Left lung (tissue), 10 donors: ENCODE measurements around the gene ANKS6. TPM values are rescaled to one million over a fixed set of nuclear protein-coding genes. Genes with fewer than 3 reads are reported as not detected.

ENCODE experiments used
- ATAC-seq: fragments of 200-7000 bp; cut with Tn5 transposase; one replicate; pipeline ENCODE4 v1.9.1; 2020; ENCODE audit warnings: moderate library complexity
- DNase-seq, 4 donors: peaks; one replicate each; pipeline ENCODE4 v3.0.0-alpha.2; 2013 to 2020
- H3K27ac ChIP-seq, 2 donors: fragments of 200-600 bp; sonication (generic) in 1 of 2; one replicate each; pipeline versions ENCODE4 v1.5.0 to v1.8.0; 2020 to 2021
- H3K27me3 ChIP-seq, 2 donors: fragments of 200-600 bp; sonication (generic) in 1 of 2; one replicate each; pipeline versions ENCODE4 v1.5.0 to v1.8.0; 2020 to 2021
- H3K36me3 ChIP-seq, 2 donors: fragments of 200-600 bp; sonication (generic) in 1 of 2; one replicate each; pipeline versions ENCODE4 v1.5.0 to v1.8.0; 2020 to 2021
- H3K4me1 ChIP-seq, 2 donors: fragments of 200-600 bp; one replicate each; pipeline ENCODE4 v1.8.0; 2021
- H3K4me3 ChIP-seq, 2 donors: fragments of 200-600 bp; sonication (generic) in 1 of 2; one replicate each; pipeline versions ENCODE4 v1.5.0 to v1.8.0; 2020 to 2021; ENCODE audit warnings: mild to moderate bottlenecking in 1 of 2
- H3K9me3 ChIP-seq, 2 donors: fragments of 200-600 bp; sonication (generic) in 1 of 2; one replicate each; pipeline versions ENCODE4 v1.5.0 to v1.8.0; 2020 to 2021
- CTCF ChIP-seq, 2 donors: fragments of 200-600 bp; sonication (generic) in 1 of 2; IDR thresholded peaks; one replicate each; pipeline versions ENCODE4 v1.5.0 to v1.8.0; 2021; ENCODE audit warnings: antibody characterized with exemption in 2 of 2
- intact Hi-C, 2 donors: fragments of 100-400 bp; cut with DNase I; formaldehyde crosslinking; loops; one replicate each; pipeline versions ENCODE4 v1.11.2 to v1.14.2; 2022
- polyA plus RNA-seq, 6 donors: library from polyadenylated mRNA; unstranded; fragments of 120-200 nt; gene quantifications; one replicate each; pipeline ENCODE4 v1.2.1, GENCODE V29; 2013; ENCODE audit not compliant: insufficient read length in 6 of 6
- total RNA-seq, 2 donors: library from RNA; stranded (reverse); fragmentation: NEBNext Ultra II Directional; extraction: Animal tissue kit (Norgen Biotek cat#: 25700); gene quantifications; one replicate each; pipeline ENCODE4 v1.2.1, GENCODE V29; 2021
- donor health status: DM: no; HTN: yes; CAD: no.
- donor health status: DM: no; HTN: no; CAD: no.

Gene ANKS6
- total and polyA plus RNA-seq, 8 donors = 21.7 to 31.6 (median 25.0) TPM

- no peak overlapping the region for H3K4me3 ChIP-seq
- no peaks in the 10 kb centered on the region for H3K27me3 ChIP-seq
- intact Hi-C loops = no loop called here
- no peak for ATAC-seq
- H3K9me3 ChIP-seq = no peaks in the 10 kb centered on the region
- H3K36me3 ChIP-seq = peaks cover 0 to 5% of the 10 kb centered on the region in 2 donors
- no peaks in the 10 kb centered on the region for H3K4me1 ChIP-seq
- no peak overlapping the region for H3K27ac ChIP-seq
- no peak for DNase-seq
- TF ChIP-seq CTCF (IDR thresholded peaks at IDR 0.05) = no peak
Measured at GRCh38 chr9:98819231-98819630, 22.9 kb upstream of the ANKS6 start.

DNA sequence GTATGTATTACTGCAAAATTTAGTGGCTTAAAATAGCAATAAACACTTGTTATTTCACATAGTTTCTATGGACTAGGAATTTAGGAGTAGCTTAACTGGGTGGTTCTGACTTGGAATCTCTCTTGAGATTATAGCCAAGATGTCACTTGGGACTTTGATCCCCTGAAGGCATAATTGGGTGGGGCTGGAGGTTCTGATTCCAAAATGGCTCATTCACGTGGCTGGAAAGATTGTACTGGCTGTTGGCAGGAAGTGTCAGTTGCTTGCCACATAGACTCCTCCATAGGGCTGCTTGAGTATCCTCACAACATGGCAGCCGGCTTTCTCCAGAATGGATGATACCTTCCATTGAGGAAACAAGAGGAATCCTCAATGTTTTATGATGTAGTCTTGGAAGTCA lies 22.4 kb upstream of the ANKS6 start:
- Histone ChIP-seq H3K4me3 (no peak overlapping the region), H3K27ac (no peak overlapping the region), H3K9me3 (no peaks in the 10 kb centered on the region), H3K36me3 (peaks cover 0 to 5% of the 10 kb centered on the region in 2 donors), H3K4me1 (no peaks in the 10 kb centered on the region), H3K27me3 (no peaks in the 10 kb centered on the region)
- DNase-seq (no peak), ATAC-seq (no peak)
- intact Hi-C loops = no loop called here
- no peak for TF ChIP-seq CTCF (IDR thresholded peaks at IDR 0.05)

DNA sequence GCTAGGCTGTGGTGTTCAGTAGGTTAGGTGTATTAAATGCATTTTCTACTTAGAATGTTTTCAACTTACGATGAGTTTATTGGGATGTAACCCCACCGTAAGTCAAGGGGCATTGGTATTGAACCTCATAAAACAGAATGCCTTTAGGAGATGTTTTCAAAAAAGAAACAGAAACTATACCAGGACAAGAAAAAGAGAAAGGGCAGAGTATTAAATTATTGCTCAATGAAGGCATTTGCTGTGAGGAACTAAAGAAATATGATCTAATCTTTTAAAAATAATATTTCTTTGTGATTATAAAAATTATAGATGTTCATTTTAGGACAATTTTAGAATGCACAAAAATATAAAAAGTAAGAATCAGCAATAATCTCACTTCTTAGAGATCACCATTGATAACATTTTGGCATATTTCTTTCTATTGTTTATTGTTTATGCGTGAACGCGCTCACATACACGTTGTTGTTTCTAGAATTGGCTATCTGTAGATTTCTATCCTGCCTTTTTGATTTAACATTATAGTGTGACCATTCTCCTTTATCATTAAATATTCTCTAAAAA lies 19.1 kb upstream of the ANKS6 start:
- no peak for ATAC-seq
- intact Hi-C loops = no loop called here
- Histone ChIP-seq H3K4me3 (no peak overlapping the region), H3K9me3 (no peaks in the 10 kb centered on the region), H3K27me3 (peaks cover 0 to 1% of the 10 kb centered on the region in 2 donors), H3K36me3 (peaks cover 0 to 5% of the 10 kb centered on the region in 2 donors), H3K27ac (no peak overlapping the region), H3K4me1 (no peaks in the 10 kb centered on the region)
- TF ChIP-seq CTCF (IDR thresholded peaks at IDR 0.05) = no peak
- DNase-seq = no peak

- Histone ChIP-seq H3K4me3 (no peak overlapping the region), H3K4me1 (peaks cover 11 to 15% of the 10 kb centered on the region in 2 donors), H3K36me3 (no peaks in the 10 kb centered on the region), H3K27me3 (peaks cover 0 to 43% of the 10 kb centered on the region in 2 donors), H3K27ac (no peak overlapping the region), H3K9me3 (no peaks in the 10 kb centered on the region)
- no peak for TF ChIP-seq CTCF (IDR thresholded peaks at IDR 0.05)
- no peak for ATAC-seq
- intact Hi-C loops = no loop called here
- DNase-seq = no peak
Measured at GRCh38 chr9:98811051-98811650, 14.8 kb upstream of the ANKS6 start.

DNA sequence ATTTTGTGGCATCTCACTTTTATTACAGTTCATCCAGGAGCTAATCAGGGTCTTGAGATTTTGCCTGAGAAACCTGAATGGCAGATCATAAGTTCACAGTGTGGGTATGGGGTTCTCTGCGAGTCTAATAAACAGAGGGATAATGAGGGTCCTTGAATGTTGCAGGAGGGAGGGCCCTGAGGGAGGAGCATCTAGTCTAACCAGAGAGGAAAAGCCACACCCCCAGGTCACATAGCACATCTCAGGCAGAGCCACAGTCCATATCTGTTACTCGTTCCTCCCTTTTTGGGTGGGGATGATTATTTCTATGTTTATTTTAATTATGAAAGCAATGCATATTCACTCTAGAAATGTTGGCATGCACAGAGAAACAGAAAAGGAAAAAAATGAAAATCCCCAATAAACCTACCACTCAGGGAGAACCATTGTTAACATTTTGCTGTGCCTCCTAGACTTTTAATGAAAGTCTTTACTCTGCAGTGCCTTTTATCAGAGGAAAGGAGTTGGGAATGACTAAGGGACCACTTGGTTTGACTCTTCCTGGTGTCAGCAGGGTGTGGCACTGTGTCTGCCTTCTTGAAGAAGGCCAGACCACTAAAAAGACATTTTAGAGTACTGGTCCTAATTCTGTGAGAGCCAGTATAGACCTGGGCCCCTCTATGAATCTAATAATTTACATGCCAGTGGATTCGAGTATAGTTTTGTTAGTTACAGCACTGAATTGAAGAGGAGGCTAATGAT lies 13.9 kb upstream of the ANKS6 start:
- Histone ChIP-seq H3K36me3 (no peaks in the 10 kb centered on the region), H3K27me3 (peaks cover 0 to 52% of the 10 kb centered on the region in 2 donors), H3K9me3 (no peaks in the 10 kb centered on the region), H3K4me3 (no peak overlapping the region), H3K27ac (no peak overlapping the region), H3K4me1 (peaks cover 11 to 15% of the 10 kb centered on the region in 2 donors)
- intact Hi-C loops = no loop called here
- DNase-seq (no peak), ATAC-seq (no peak)
- TF ChIP-seq CTCF (IDR thresholded peaks at IDR 0.05) = no peak
